ENCODE measurements around the gene EP400. TPM values are rescaled to one million over a fixed set of nuclear protein-coding genes. Genes with fewer than 3 reads are reported as not detected.

The EP400 gene
- 5.0 and 8.4 TPM in 2 replicates for total RNA-seq (2016; rRNA removed; fragmentation: Illumina TruSeq; extraction: Trizol)
- 4.7 TPM in 2 replicates for total RNA-seq (2016; cell fraction: cytosol; rRNA removed; fragmentation: Illumina TruSeq; extraction: Trizol; ENCODE audit: low read depth)
- total RNA-seq (2016; cell fraction: insoluble cytoplasmic fraction; rRNA removed; fragmentation: Illumina TruSeq; extraction: Trizol), result 3.7 and 7.0 TPM in 2 replicates
- 6.0 and 6.1 TPM in 2 replicates for total RNA-seq (2016; cell fraction: membrane; rRNA removed; fragmentation: Illumina TruSeq; extraction: Trizol)
- total RNA-seq (2016; cell fraction: nucleus; rRNA removed; fragmentation: Illumina TruSeq; extraction: Trizol), result 13.3 and 16.0 TPM in 2 replicates
- 4.2 and 4.9 TPM in 2 replicates for polyA plus RNA-seq (2011; rRNA removed)
- 2.4 and 3.4 TPM in 2 replicates for polyA plus RNA-seq (2011; cell fraction: cytosol; rRNA removed)
- polyA plus RNA-seq (2011; cell fraction: nucleus; rRNA removed), result 23.5 and 23.6 TPM in 2 replicates
- 16.1 and 16.9 TPM in 2 replicates for polyA plus RNA-seq (2012)
- polyA plus RNA-seq (2016; cell fraction: cytosol; fragmentation: Illumina TruSeq; extraction: Trizol; ENCODE audit: low read depth), result 1.1 TPM in 2 replicates
- polyA plus RNA-seq (2016; cell fraction: insoluble cytoplasmic fraction; fragmentation: Illumina TruSeq; extraction: Trizol; ENCODE audit: low read depth), result 11.0 and 15.9 TPM in 2 replicates
- polyA plus RNA-seq (2016; cell fraction: membrane; fragmentation: Illumina TruSeq; extraction: Trizol; ENCODE audit: low read depth), result 2.6 and 2.7 TPM in 2 replicates
- 43.2 and 47.1 TPM in 2 replicates for polyA plus RNA-seq (2016; cell fraction: nucleus; fragmentation: Illumina TruSeq; extraction: Trizol; ENCODE audit: insufficient read depth, low read depth)
- polyA minus RNA-seq (2011; rRNA and poly(A)+ RNA removed; ENCODE audit: low replicate concordance), result 7.5 and 11.1 TPM in 2 replicates
- 7.5 and 8.3 TPM in 2 replicates for polyA minus RNA-seq (2011; cell fraction: cytosol; rRNA and poly(A)+ RNA removed)
- 16.2 and 18.8 TPM in 2 replicates for polyA minus RNA-seq (2011; cell fraction: nucleus; rRNA and poly(A)+ RNA removed)
- percentile 68 among the genes with signal in this experiment for Bru-seq, nascent RNA
- BruChase-seq, experiment 1, labeled RNA remaining after a 6-hour chase, result percentile 88 among the genes with signal in this experiment
- BruChase-seq, experiment 2, labeled RNA remaining after a 2-hour chase, result percentile 80 among the genes with signal in this experiment
- long read RNA-seq, experiment 1, partial matches to known transcripts, result 3 of 4 reads
- long read RNA-seq, experiment 1, other reads (novel, unspliced or antisense), result 1 of 4 reads
- long read RNA-seq, experiment 2, partial matches to known transcripts, result 12 of 25 reads
- long read RNA-seq, experiment 2, other reads (novel, unspliced or antisense), result 13 of 25 reads

DNA sequence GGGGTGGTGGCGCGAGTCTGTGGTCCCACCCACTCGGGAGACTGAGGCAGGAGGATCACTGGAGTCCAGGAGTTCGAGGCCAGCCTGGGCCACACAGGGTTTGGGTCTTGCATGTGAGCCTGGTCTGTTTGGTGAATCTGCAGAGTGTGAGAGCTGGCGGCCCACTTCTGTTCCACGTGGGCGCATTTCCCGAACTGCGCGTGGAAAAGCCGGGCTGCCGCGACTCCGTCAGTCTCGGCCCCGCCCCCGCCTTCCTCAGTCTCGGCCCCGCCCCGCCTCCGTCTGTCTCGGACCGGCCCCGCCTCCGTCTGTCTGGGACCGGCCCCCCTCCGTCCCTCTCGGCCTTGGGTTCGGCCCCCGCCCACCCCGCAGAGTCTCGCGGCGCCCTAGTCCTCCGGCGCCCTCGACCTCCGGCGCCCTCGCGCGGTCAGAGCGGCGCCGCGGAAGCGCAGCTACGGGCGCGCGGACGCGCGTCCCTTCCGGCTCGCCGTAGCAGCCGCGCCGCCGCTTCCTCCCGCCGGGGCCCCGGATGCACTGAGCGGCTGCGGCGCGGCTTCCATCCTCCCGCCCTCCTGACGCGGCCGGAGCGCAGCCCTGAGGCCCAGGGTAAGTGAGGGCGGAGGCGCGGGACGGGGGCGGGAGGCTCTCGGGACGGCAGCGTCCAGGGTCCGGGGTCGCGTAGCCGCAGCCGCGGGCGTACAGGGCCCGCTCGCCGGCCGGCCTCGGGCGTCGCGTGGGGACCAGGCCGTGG lies at the start of gene EP400:
EP400 (plus strand) TSS at position 512 of the 751 bp plus-strand sequence. CDS start 10,678 bp downstream, outside the sequence.
- peak within 1 kb of the TSS; percentile 76 for H3K4me2 ChIP-seq (ENCODE audit: low read depth, low read length)
- ChIA-PET POLR2A (interaction anchor here (1.0 to 1.4 kb wide), 2 partner anchors 10 to 99 kb away, joined by 3 to 4 read pairs; no protein-coding TSS in a partner anchor), CTCF (ENCODE audit: low intra/inter-chr PET ratio, low total read pairs) (interaction anchor here (1.1 kb wide), 1 partner anchor 98 kb away, joined by 5 read pairs; no protein-coding TSS in a partner anchor)
- peak within 1 kb of the TSS; percentile 75 to 98 (median 94) for H3K4me3 ChIP-seq (replicated peaks in 1 of 3; ENCODE audit: insufficient read depth in 1 of 3, low read depth in 2 of 3, low read length in 3 of 3)
- no peaks in the 10 kb centered on the region for H3K9me3 ChIP-seq (ENCODE audit: low read length)
- H4K20me1 ChIP-seq (ENCODE audit: insufficient read depth, low read length), result no peaks in the 10 kb centered on the region
- WGBS (ENCODE audit: low lambda C conversion rate), result 1% methylated on average over 25 of the region's 97 CpGs
- in situ Hi-C loops (cut with HindIII; ENCODE audit: extremely low pct_ligation_motif_present, low pct_unique_long_range_greater_than_20kb) (no loop called here), intact Hi-C loops (cut with micrococcal nuclease; ENCODE audit: unreplicated experiment) (no loop called here)
- ATAC-seq, result peak; percentile 85
- H3K36me3 ChIP-seq (replicated peaks in 1 of 2; ENCODE audit: control insufficient read depth in 1 of 2, insufficient read depth in 2 of 2, low read length in 2 of 2), result no peaks in the 10 kb centered on the region
- H3K27ac ChIP-seq (ENCODE audit: extremely low read length, insufficient read depth, low read length), result peak within 1 kb of the TSS; percentile 81
- H2AFZ ChIP-seq (ENCODE audit: low read length), result no peak within 1 kb of the TSS
- peak; percentile 74 for DNase-seq (ENCODE audit: low spot score)
- H3K4me1 ChIP-seq (ENCODE audit: insufficient read depth, low read length), result peaks cover 28% of the 10 kb centered on the region; the same call in 1 of the 2 replicates
- peak within 1 kb of the TSS; percentile 93 for H3K9ac ChIP-seq (ENCODE audit: insufficient read depth, low read depth, low read length)
- no peak for FAIRE-seq
- BruUV-seq (replicated peaks), result no TSS peak
- peaks cover 33% of the 10 kb centered on the region for H3K79me2 ChIP-seq (ENCODE audit: insufficient read depth, low read length)
- no peaks in the 10 kb centered on the region; a peak in 1 of 5 replicates for H3K27me3 ChIP-seq (ENCODE audit: control insufficient read depth in 1 of 2, insufficient read depth in 2 of 2, low read length in 2 of 2)
- TF ChIP-seq SAP130 (CRISPR knock-in tag; IDR thresholded peaks at IDR 0.05; ENCODE audit: low read depth) (peak; percentile 84), MAF1 (CRISPR knock-in tag; IDR thresholded peaks at IDR 0.05; ENCODE audit: borderline replicate concordance) (0 out of 2 replicates have a peak, but pooled peaks have one; percentile 46), ZNF234 (CRISPR knock-in tag; conservative IDR thresholded peaks at IDR 0.05) (0 out of 2 replicates have a peak, but pooled peaks have one; percentile 9), ZBTB25 (CRISPR knock-in tag; IDR thresholded peaks at IDR 0.05) (peak; percentile 91; the same call in 1 of the 2 replicates), TAF1 (CRISPR knock-in tag; IDR thresholded peaks at IDR 0.05) (peak; percentile 56; the same call in 1 of the 2 replicates), TP53 (CRISPR knock-in tag; conservative IDR thresholded peaks at IDR 0.05) (no peak), ZNF841 (CRISPR knock-in tag; IDR thresholded peaks at IDR 0.05; ENCODE audit: borderline replicate concordance) (peak; percentile 82; the same call in 1 of the 2 replicates), NR2F6 (IDR thresholded peaks at IDR 0.05) (no peak), NR2F6 (CRISPR knock-in tag; IDR thresholded peaks at IDR 0.05) (no peak), ARID2 (CRISPR knock-in tag; IDR thresholded peaks at IDR 0.05; ENCODE audit: borderline replicate concordance) (no peak), ZNF446 (CRISPR knock-in tag; IDR thresholded peaks at IDR 0.05) (peak; percentile 35; the same call in 1 of the 2 replicates), ZNF160 (CRISPR knock-in tag; IDR thresholded peaks at IDR 0.05) (peak; percentile 45; the same call in 1 of the 2 replicates), SP5 (CRISPR knock-in tag; IDR thresholded peaks at IDR 0.05; ENCODE audit: borderline replicate concordance, low read depth) (peak; percentile 71), ZSCAN12 (CRISPR knock-in tag; IDR thresholded peaks at IDR 0.05) (no peak), ZNF556 (CRISPR knock-in tag; IDR thresholded peaks at IDR 0.05; ENCODE audit: borderline replicate concordance) (peak; percentile 74; the same call in 1 of the 2 replicates), ZNF235 (CRISPR knock-in tag; IDR thresholded peaks at IDR 0.05; ENCODE audit: borderline replicate concordance) (no peak; the same call in none of the 2 replicates)
- TF ChIP-seq, protein P1, sequence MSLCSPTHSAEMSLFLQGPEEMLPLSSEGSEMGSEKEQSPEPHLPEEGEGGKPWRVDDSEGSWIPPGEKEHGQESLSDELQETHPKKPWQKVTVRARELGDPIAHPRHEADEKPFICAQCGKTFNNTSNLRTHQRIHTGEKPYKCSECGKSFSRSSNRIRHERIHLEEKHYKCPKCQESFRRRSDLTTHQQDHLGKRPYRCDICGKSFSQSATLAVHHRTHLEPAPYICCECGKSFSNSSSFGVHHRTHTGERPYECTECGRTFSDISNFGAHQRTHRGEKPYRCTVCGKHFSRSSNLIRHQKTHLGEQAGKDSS (CRISPR knock-in tag; IDR thresholded peaks at IDR 0.05; ENCODE audit: borderline replicate concordance, low read depth), result 0 out of 2 replicates have a peak, but pooled peaks have one; percentile 14
